Ammon's horn (tissue), 1 donor: ENCODE data around the gene TDP1.

Source experiments
- DNase-seq: peaks from one replicate; pipeline ENCODE4 v3.0.0-alpha.2; 2016; ENCODE audit warnings: low spot score

The TDP1 gene

DNA sequence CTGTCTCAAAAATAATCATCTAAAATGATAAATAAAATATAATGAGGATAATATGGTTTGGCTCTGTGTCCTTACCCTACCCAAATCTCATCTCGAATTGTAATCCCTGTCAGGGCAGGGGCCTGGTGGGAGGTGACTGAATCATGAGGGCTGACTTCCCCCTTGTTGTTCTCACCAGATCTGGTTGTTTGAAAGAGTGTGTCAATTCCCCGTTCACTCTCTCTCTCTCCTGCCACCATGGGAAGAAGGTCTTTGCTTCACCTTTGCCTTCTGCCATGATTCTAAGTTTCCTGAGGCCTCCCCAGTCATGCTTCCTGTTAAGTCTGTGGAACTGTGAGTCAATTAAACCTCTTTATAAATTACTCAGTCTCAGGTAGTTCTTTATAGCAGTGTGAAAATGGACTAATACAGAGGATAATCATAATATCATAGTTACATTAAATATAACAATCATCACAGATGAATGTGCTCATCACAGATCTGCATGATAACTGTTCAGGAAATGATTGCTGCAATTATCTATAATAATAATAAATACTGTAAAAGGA is 13.8 kb upstream of the TDP1 start:
- DNase-seq: no peak

GRCh38 chr14:89947344-89947743 is 8.4 kb upstream of the TDP1 start:
- no peak for DNase-seq

DNA sequence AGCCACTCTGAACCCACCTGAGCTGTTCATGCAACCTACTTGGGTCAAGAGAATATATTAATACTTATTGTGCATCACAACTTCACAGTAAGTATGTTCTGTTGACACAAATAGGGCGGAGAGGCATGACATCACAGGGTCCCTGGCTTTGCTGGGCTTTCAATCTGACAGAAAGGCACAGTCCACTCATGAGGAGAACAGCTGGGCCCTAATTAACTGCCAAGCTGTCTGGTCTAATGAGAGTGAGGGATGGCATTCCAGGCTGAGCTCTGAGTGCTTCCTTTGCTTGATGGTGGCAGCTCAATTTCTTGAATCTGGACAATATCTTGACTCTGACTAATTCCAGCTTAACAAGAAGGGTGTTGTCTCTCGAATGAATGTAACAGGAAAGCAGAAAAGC is 3.2 kb upstream of the TDP1 start:
- no peak for DNase-seq

GRCh38 chr14:89953602-89954001 is 2.1 kb upstream of the TDP1 start:
- DNase-seq: no peak

GRCh38 chr14:89954070-89955021 is 1.4 kb upstream of the TDP1 start, which contains the start of gene EFCAB11:
TSS of gene EFCAB11 (minus strand) at chr14:89954730. CDS start at chr14:89954660, 70 bp downstream.
- peak; percentile 99 for DNase-seq

DNA sequence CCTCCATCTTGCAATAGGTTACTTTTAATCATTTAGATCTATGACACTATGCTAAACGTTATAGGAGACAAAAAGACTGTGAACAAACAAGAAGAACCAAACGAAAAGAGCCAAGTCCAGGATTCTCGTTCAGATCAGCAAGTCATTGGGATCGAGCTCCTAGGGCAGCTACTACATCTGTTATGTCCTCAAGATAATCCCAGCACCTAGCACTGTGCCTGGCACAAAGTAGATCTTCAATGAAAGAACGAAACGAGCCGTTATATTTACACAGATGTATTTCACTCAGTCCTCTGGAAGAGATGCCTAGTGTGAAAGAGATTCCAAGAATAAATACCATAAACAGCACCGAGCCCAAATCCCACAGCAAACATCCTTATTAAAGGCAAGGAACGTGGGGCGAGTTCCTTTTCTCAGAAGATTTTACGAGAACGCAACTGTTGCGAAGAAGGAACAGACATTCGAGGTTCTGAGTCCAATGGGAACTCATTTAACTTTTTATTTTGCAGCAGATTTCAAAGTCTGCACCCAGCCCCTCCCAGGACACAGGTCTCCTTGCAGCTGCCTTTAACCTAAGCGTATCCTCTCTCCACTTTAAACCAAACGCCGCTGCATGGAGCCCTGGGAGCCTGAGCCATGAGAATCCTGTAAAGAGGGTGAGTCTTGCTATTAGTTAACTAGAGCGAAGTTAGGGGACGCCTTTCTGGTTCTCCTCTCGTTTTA is 544 bp upstream of the TDP1 start:
- DNase-seq: no peak

DNA sequence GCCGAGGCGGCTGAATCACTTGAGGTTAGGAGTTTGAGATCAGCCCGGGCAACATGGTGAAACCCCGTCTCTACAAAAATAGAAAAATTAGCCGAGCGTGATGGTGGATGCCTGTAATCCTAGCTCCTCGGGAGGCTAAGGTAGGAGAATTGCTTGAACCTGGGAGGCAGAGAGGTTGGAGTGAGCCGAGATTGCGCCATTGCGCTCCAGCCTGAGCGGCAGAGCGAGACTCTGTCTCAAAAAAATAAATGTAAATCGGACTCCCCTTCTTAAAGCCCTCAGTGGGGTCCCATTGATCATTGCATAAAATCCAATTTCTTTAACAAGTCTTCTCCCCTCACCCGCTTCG is 908 bp downstream of the TDP1 start:
- DNase-seq: no peak

DNA sequence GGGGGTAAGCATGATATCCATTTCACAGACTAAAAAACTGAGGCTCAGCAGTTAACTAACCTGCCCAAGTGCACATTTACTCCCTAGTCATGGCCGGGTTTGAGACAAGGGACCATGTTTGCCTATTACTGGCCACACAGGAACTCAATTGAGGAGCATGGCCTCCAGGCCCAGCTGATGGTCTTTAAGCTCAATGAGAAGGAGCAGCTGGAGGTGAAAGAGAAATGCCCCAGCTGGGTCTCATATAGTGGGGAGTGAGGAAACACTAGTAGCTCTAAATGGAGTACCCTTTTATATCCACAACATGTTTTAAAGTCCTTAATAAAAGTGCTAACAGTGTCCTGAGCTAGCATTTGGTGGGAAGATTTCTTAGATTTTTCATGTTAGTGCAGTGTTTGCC is 1.6 kb downstream of the TDP1 start:
- DNase-seq: no peak

GRCh38 chr14:89957791-89958190 is 2.1 kb downstream of the TDP1 start:
- DNase-seq: peak; percentile 24

GRCh38 chr14:89958966-89959365 is 3.2 kb downstream of the TDP1 start:
- DNase-seq: no peak

DNA sequence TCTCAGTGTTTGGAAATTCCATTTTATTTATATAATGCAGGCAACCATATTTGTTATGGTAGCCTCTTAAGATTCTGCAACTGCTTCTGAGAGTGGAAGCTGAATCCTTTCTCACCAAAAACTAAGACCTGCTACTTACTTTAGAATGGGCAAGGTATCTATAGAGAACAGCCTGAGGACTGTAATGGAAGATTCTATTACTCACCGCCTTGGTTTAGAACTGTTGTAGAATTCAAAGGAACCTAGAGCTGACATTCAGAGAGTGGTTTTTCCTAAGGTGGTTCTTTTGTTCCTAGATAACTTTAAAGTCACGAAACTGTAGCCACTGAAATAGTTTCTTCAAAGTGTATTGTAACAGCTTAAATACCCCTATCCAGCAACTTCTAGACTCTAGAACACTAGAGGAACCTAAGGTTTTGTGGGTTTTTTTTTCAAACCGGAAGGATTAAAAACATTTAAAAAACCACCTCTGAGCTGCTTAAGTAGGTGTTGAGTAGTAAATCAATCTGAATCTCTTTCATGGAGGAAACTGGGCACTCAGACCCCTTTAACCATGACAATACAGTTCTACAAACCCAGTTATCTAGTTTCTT is 4.2 kb downstream of the TDP1 start:
- DNase-seq: no peak

- DNase-seq: no peak
These were observed 5.2 kb downstream of the TDP1 start for GRCh38 chr14:89960914-89961313.

DNA sequence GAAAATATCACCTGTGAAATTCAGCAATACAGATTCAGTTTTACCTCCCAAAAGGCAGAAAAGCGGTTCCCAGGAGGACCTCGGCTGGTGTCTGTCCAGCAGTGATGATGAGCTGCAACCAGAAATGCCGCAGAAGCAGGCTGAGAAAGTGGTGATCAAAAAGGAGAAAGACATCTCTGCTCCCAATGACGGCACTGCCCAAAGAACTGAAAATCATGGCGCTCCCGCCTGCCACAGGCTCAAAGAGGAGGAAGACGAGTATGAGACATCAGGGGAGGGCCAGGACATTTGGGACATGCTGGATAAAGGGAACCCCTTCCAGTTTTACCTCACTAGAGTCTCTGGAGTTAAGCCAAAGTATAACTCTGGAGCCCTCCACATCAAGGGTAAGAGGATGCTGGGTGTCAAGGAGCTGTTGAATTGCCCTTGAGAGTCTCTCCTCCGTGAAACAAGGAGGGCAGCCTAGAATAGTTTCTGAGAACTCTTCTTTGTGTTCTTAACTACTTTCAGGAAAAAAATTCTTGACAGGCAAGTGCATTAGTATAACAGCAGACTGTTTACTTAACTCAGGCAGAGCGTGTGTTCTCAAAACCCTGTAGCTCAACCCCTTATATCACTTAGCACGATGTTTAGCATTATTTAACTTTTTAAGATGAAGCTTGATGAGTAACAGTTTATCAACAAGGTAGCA is 7.7 kb downstream of the TDP1 start:
- DNase-seq: no peak

DNA sequence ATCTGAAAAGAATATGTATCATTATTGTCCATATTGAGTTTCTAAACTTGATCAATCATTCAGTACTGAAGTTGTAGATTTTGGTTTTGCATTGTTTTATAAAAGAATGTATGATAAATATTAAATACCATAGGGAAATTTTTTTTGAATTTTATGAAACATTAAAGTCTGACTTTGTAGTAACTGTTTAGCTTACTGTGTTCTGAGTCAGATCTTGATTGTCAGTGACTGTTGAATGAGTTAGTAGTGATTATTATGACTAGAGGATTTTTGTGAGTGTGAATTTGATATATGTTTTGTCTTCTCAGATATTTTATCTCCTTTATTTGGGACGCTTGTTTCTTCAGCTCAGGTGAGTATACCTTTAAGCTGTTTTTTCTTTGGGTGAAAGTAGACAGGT is 10.1 kb downstream of the TDP1 start:
- no peak for DNase-seq

DNA sequence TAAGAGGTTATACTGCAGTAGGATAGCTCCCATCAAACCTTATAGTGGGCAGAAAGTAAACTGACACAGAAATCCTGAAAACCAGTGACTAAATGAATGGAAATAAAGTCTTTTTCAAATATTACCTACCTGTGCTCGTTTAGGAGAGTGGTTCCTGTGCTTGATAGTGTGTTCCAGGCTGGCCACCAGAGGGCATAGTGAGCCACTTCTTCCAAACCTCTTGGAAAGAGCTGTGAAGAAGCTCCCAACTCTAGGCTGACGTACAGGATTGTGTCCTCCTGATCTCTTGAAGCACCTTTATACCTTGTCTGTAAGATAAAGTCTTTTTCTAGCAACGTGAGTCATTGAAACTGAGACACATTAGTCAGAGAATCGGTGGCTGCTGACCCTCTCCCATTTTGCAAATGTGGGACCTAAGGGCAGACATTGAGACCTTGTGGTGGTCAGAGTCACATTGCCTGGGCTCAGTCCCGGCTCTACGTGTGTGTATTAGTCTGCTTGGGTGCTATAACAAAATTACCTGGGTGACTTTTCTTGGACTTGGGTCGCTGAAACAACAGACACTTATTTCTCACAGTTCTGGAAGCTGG is 17.6 kb downstream of the TDP1 start:
- DNase-seq: peak; percentile 93

DNA sequence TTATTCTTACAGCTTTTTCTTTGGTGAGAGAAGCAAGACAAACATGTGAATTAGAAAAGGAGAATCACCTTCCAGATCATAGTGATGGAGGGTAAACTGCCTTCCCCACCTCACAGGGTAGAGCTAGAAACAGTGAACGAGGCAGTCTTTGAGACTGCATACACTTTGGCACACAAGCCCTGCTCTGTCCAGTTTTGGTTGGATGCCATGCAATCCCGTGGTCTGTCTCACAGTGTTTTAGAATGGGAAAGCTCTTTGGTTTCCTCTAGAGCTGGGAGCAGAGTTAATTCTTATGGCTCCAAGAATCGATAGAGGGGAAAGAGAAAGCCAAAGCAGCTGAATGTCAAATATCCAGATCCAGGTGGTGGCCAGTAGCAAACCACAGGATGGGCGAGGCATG is 21.9 kb downstream of the TDP1 start:
- DNase-seq: peak; percentile 77

DNA sequence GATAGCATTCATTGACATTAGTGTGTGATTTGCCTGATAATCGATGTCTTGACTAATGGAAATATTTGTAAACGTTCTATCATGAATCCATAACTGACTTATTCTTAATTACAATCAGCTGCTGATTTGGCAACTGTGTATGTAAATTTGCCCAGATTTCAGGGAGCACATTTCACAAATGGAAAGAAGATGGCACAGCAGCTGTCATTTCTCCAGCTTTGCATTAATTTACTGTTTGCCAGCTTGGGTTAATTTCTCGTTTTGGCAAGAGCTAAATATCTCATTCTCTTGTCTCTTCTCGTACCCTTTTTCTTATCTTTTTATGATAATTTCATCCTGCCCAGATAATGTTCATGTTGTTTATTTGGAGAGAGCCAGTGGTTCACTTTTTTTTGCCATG is 22.9 kb downstream of the TDP1 start:
- peak; percentile 21 for DNase-seq

- no peak for DNase-seq
These were observed 27.6 kb downstream of the TDP1 start for GRCh38 chr14:89983375-89983774.

DNA sequence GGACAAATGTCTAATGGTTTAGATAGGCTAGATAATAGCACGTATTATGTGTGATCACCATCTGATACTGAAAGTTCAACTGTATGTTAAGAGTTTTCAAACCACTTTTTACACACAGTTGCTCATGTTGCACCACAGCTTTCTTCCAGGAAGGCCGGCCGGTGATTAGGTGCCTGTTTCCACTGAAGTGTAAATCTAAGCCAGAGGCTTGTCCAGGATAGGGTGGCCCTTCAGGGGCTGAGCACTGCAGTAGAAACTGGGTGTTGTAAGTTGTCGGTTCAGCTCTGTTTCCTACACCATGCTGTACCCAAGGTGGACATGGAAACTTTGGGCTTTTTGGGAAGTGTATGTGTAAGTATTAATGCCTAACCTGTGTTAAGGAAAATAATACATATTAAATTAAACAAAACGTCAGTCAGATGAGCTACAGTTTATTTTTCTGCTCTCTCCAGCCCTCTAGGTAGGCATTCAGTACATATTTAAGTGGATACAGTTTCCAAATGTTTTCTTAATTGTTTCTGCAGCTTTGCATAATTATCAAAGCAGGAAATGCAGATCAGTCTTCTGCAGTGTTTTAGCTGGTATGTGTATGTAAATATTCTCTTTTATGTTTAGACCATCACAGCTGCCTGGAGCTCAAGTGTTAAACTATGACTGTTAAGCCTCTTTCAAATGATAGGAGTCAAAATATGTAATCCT is 30.9 kb downstream of the TDP1 start:
- DNase-seq: no peak

DNA sequence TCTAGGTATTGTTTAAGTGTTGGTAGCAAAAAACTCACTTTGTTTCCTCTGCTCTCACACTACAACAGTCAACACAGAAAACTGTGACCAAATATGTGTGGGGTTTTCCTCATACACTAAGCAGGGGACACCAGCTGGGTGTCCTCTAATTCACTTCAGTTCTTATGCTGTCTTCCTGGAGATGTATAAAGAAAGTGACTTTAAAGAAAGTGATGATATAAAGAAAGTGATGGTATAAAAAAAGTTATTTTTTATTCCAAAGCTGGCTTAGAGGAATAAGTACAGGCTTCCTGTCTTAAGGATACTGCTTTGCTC is 31.4 kb downstream of the TDP1 start:
- DNase-seq: no peak

DNA sequence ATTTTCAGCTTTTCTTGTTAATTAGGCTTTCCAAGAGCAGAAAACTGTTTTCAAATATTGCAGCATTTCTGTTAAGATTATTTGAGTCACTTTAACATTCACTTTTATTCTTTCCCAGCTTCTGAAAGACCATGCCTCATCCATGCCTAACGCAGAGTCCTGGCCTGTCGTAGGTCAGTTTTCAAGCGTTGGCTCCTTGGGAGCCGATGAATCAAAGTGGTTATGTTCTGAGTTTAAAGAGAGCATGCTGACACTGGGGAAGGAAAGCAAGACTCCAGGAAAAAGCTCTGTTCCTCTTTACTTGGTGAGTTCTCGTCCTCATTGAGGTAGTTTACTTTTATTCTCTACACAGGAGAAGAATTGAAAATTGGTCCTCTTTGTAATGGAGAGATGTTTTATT is 33.1 kb downstream of the TDP1 start:
- no peak for DNase-seq
